GM12878 (cell line): ENCODE results near the gene PRSS1.

Experiments
- DPF2 ChIP-seq: fragments of 450-650 bp; IDR thresholded peaks from 2 replicates; pipeline ENCODE4 v1.6.1; 2017; ENCODE audit warnings: mild to moderate bottlenecking
- EZH2 ChIP-seq: IDR thresholded peaks from 2 replicates; pipeline ENCODE4 v1.6.1; 2012; ENCODE audit warnings: low read depth, mild to moderate bottlenecking, control low read depth, inconsistent platforms, low read length, borderline replicate concordance; ENCODE audit not compliant: control insufficient read depth
- KAT2A ChIP-seq: conservative IDR thresholded peaks from 2 replicates; pipeline ENCODE4 v1.6.1; 2011; ENCODE audit warnings: low read depth, low read length; ENCODE audit not compliant: control insufficient read depth
- KDM1A ChIP-seq: fragments of 200-600 bp; sonication (generic); IDR thresholded peaks from 2 replicates; pipeline ENCODE4 v1.6.1; 2016; ENCODE audit warnings: borderline replicate concordance
- POLR2AphosphoS5 ChIP-seq: IDR thresholded peaks from 2 replicates; pipeline ENCODE4 v1.6.1; 2011; ENCODE audit warnings: mild to moderate bottlenecking, low read length, inconsistent platforms
- SREBF2 ChIP-seq: IDR thresholded peaks from 2 replicates; pipeline ENCODE4 v1.6.1; 2012; ENCODE audit warnings: mild to moderate bottlenecking, low read length
- YY1 ChIP-seq: IDR thresholded peaks from 2 replicates; pipeline ENCODE4 v1.6.1; 2011; ENCODE audit warnings: low read depth, mild to moderate bottlenecking, low read length
- TF ChIP-seq, protein P1 (sequence below): fragments of 450-650 bp; conservative IDR thresholded peaks from 2 replicates; pipeline ENCODE4 v1.6.1; 2017; ENCODE audit warnings: mild to moderate bottlenecking, moderate library complexity
- TF ChIP-seq, protein P2 (sequence below), 3 experiments: IDR thresholded peaks in 2 of 3; conservative IDR thresholded peaks in 1 of 3; 2 replicates each; pipeline ENCODE4 v1.5.1; 2011; ENCODE audit warnings: low read depth in 3 of 3, low read length in 3 of 3, mild to moderate bottlenecking in 3 of 3, control low read depth in 2 of 3, moderate library complexity in 2 of 3, inconsistent platforms in 1 of 3, mixed read lengths in 1 of 3; ENCODE audit not compliant: control insufficient read depth in 2 of 3, insufficient read depth in 1 of 3; ENCODE audit errors: extremely low read depth in 1 of 3

DNA sequence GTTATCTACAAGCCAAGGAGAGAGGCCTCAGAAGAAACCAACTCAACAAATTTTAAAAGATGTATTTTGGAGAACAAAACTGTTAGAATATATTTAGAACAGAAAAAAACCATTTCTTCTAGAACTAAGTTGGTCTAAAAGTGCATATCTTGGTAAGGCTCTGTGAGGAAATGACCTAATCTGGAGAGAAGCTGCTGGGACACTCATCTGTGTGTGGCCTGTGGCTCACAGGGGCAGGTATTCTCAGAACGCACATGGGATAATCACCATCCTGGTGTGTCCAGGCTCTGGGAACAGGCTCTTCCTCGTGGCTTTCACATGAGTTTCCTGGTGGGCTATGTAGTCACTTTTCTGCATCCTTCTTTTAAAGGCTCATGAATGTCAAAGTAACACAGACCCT lies 38.1 kb upstream of the PRSS1 start:
- no peak for TF ChIP-seq KAT2A
- TF ChIP-seq, protein P1, sequence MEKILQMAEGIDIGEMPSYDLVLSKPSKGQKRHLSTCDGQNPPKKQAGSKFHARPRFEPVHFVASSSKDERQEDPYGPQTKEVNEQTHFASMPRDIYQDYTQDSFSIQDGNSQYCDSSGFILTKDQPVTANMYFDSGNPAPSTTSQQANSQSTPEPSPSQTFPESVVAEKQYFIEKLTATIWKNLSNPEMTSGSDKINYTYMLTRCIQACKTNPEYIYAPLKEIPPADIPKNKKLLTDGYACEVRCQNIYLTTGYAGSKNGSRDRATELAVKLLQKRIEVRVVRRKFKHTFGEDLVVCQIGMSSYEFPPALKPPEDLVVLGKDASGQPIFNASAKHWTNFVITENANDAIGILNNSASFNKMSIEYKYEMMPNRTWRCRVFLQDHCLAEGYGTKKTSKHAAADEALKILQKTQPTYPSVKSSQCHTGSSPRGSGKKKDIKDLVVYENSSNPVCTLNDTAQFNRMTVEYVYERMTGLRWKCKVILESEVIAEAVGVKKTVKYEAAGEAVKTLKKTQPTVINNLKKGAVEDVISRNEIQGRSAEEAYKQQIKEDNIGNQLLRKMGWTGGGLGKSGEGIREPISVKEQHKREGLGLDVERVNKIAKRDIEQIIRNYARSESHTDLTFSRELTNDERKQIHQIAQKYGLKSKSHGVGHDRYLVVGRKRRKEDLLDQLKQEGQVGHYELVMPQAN = no peak
- TF ChIP-seq EZH2 = no peak
- TF ChIP-seq KDM1A = no peak
- TF ChIP-seq, protein P2, sequence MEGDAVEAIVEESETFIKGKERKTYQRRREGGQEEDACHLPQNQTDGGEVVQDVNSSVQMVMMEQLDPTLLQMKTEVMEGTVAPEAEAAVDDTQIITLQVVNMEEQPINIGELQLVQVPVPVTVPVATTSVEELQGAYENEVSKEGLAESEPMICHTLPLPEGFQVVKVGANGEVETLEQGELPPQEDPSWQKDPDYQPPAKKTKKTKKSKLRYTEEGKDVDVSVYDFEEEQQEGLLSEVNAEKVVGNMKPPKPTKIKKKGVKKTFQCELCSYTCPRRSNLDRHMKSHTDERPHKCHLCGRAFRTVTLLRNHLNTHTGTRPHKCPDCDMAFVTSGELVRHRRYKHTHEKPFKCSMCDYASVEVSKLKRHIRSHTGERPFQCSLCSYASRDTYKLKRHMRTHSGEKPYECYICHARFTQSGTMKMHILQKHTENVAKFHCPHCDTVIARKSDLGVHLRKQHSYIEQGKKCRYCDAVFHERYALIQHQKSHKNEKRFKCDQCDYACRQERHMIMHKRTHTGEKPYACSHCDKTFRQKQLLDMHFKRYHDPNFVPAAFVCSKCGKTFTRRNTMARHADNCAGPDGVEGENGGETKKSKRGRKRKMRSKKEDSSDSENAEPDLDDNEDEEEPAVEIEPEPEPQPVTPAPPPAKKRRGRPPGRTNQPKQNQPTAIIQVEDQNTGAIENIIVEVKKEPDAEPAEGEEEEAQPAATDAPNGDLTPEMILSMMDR (IDR thresholded peaks at IDR 0.05 in 2 of 3, conservative IDR thresholded peaks at IDR 0.05 in 1 of 3; ENCODE audit: control insufficient read depth in 2 of 3, extremely low read depth in 1 of 3, insufficient read depth in 1 of 3, low read depth in 3 of 3, low read length in 3 of 3) = no peak
- TF ChIP-seq SREBF2 = no peak
- no peak for TF ChIP-seq YY1
- TF ChIP-seq POLR2AphosphoS5 = no peak
- TF ChIP-seq DPF2 = no peak
